T-helper 1 cell treated with Interleukin-12 subunit alpha and Interleukin-12 subunit beta and Interleukin-4 antibody, amounts not matched to agents 30 μg/mL and 1 μg/mL, for 36 hours (primary cell): ENCODE results near the gene DDAH1.

Experiments used
- H3K27ac Mint-ChIP-seq: one replicate; pipeline ENCODE4 v1.8.0; 2021; ENCODE audit warnings: mild to moderate bottlenecking, mixed read lengths
- H3K27me3 Mint-ChIP-seq: one replicate; pipeline ENCODE4 v1.8.0; 2021; ENCODE audit warnings: low read depth, mixed read lengths
- H3K36me3 Mint-ChIP-seq: one replicate; pipeline ENCODE4 v1.8.0; 2021; ENCODE audit warnings: low read depth, mixed read lengths
- H3K4me1 Mint-ChIP-seq: one replicate; pipeline ENCODE4 v1.8.0; 2021; ENCODE audit warnings: low read depth, mixed read lengths
- H3K4me3 Mint-ChIP-seq: one replicate; pipeline ENCODE4 v1.8.0; 2021; ENCODE audit warnings: mild to moderate bottlenecking, moderate library complexity, mixed read lengths
- H3K9me3 Mint-ChIP-seq: one replicate; pipeline ENCODE4 v1.8.0; 2021; ENCODE audit warnings: mixed read lengths

The DDAH1 gene

GRCh38 chr1:85339089-85339488, 125.9 kb downstream of the DDAH1 start:
- no peaks in the 10 kb centered on the region for H3K36me3 Mint-ChIP-seq
- H3K9me3 Mint-ChIP-seq, result peaks cover 5% of the 10 kb centered on the region
- H3K4me3 Mint-ChIP-seq, result no peak overlapping the region
- H3K27me3 Mint-ChIP-seq, result peaks cover 41% of the 10 kb centered on the region
- H3K4me1 Mint-ChIP-seq, result peaks cover 7% of the 10 kb centered on the region
- no peak overlapping the region for H3K27ac Mint-ChIP-seq

DNA sequence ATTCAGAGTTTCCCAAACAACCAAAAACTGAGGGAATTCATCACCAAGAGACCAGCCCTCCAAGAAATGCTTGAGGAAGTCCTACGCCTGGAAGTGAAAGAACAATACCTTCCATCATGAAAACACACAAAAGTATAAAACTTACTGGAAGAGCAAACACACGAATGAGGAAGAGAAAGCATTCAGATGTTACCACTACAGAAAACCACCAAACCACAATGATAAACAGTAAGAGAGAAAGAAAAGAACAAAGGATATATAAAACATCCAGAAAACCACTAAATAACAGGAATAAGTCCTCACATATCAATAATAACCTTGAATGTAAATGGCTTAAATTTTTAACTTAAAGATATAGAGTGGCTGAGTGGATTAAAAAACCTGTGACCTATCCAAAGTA, 130.0 kb downstream of the DDAH1 start:
- Mint-ChIP-seq H3K27ac (no peak overlapping the region), H3K36me3 (peaks cover 1% of the 10 kb centered on the region), H3K4me1 (peaks cover 7% of the 10 kb centered on the region), H3K9me3 (peaks cover 22% of the 10 kb centered on the region), H3K4me3 (no peak overlapping the region), H3K27me3 (peaks cover 49% of the 10 kb centered on the region)

GRCh38 chr1:85333186-85333585, 131.8 kb downstream of the DDAH1 start:
- no peak overlapping the region for H3K4me3 Mint-ChIP-seq
- H3K27ac Mint-ChIP-seq, result no peak overlapping the region
- H3K4me1 Mint-ChIP-seq, result peaks cover 7% of the 10 kb centered on the region
- peaks cover 1% of the 10 kb centered on the region for H3K36me3 Mint-ChIP-seq
- H3K27me3 Mint-ChIP-seq, result peaks cover 54% of the 10 kb centered on the region
- peaks cover 22% of the 10 kb centered on the region for H3K9me3 Mint-ChIP-seq

- H3K9me3 Mint-ChIP-seq, result peaks cover 22% of the 10 kb centered on the region
These were observed 132.4 kb downstream of the DDAH1 start for GRCh38 chr1:85332575-85332974.

GRCh38 chr1:85330711-85331290, 134.2 kb downstream of the DDAH1 start:
- Mint-ChIP-seq H3K9me3 (peaks cover 22% of the 10 kb centered on the region), H3K36me3 (peaks cover 1% of the 10 kb centered on the region), H3K4me1 (peaks cover 7% of the 10 kb centered on the region), H3K27me3 (peaks cover 49% of the 10 kb centered on the region), H3K4me3 (no peak overlapping the region), H3K27ac (no peak overlapping the region)

More at GRCh38 chr1:85332575-85332974, 132.4 kb downstream of the DDAH1 start:
- Mint-ChIP-seq H3K4me3 (no peak overlapping the region), H3K27ac (no peak overlapping the region), H3K36me3 (peaks cover 1% of the 10 kb centered on the region), H3K27me3 (peaks cover 53% of the 10 kb centered on the region), H3K4me1 (peaks cover 7% of the 10 kb centered on the region)

DNA sequence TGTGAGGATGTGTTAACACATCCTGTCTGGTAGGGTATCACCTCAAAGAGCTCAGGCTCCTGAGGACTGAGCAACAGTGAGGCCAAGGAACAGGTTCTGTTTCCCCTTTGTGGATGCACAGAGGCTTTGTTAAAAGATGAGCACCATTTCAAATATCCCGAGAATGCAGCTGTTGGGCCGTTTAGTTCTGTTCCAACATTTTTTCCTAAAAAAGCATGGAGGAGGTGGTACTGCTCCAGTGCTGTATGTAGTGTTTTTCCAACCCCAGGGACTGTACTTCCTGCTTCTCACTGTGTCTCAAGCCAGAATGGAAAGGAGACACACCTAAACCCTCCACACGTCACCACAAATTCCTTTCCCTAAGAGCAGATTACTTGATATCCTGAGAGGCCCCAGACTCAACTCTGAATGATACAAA, 134.7 kb downstream of the DDAH1 start:
- Mint-ChIP-seq H3K4me3 (no peak overlapping the region), H3K27me3 (peaks cover 54% of the 10 kb centered on the region), H3K27ac (no peak overlapping the region), H3K9me3 (peaks cover 22% of the 10 kb centered on the region), H3K4me1 (peaks cover 7% of the 10 kb centered on the region), H3K36me3 (peaks cover 1% of the 10 kb centered on the region)

GRCh38 chr1:85328713-85329397, 136.1 kb downstream of the DDAH1 start:
- peaks cover 62% of the 10 kb centered on the region for H3K27me3 Mint-ChIP-seq
- peaks cover 1% of the 10 kb centered on the region for H3K36me3 Mint-ChIP-seq
- no peak overlapping the region for H3K4me3 Mint-ChIP-seq
- no peak overlapping the region for H3K27ac Mint-ChIP-seq
- peaks cover 14% of the 10 kb centered on the region for H3K9me3 Mint-ChIP-seq
- H3K4me1 Mint-ChIP-seq, result no peaks in the 10 kb centered on the region

- peaks cover 1% of the 10 kb centered on the region for H3K36me3 Mint-ChIP-seq
- no peak overlapping the region for H3K4me3 Mint-ChIP-seq
- peaks cover 56% of the 10 kb centered on the region for H3K27me3 Mint-ChIP-seq
- no peak overlapping the region for H3K27ac Mint-ChIP-seq
- peaks cover 4% of the 10 kb centered on the region for H3K9me3 Mint-ChIP-seq
- H3K4me1 Mint-ChIP-seq, result no peaks in the 10 kb centered on the region
These were observed 137.2 kb downstream of the DDAH1 start for GRCh38 chr1:85327759-85328158.

DNA sequence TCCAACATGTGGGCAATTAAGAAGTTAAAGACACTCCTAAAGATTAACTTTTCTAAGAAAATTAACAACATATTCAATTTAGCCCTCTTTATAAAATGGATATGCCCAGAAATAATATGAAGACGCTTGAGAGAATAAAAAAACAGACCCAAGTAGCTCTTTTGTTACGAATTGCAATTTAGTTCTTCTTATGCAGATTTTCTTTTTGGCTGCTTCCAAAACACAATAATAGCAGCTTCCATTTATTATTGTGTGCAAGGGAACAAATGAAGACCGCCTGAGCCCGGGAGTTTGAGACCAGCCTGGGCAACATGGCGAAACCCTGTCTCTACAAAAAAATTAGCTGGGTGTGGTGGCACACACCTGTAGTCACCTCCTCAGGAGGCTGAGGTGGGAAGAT, 138.1 kb downstream of the DDAH1 start:
- Mint-ChIP-seq H3K36me3 (peaks cover 1% of the 10 kb centered on the region), H3K9me3 (peaks cover 4% of the 10 kb centered on the region), H3K27me3 (peaks cover 56% of the 10 kb centered on the region), H3K27ac (no peak overlapping the region), H3K4me3 (no peak overlapping the region), H3K4me1 (no peaks in the 10 kb centered on the region)

DNA sequence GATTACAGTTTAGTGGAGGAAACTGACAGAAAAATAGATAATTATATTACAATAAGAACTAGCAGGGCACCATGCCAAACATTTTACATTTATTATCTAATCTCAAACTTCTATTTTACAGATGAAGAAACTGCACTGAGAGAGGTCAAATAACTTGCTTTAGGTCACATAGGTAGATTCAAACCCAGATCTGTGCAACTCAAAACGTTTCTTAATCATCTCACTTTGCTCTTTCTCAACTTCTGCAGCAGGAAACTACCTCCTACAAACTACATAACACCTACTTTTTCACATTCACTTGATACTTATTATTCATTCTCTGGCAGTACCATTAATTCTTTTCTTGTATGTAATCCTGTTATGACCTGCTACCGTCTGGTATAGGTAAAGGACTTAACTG, 138.6 kb downstream of the DDAH1 start:
- H3K27me3 Mint-ChIP-seq, result peaks cover 53% of the 10 kb centered on the region
- no peaks in the 10 kb centered on the region for H3K36me3 Mint-ChIP-seq
- no peak overlapping the region for H3K4me3 Mint-ChIP-seq
- H3K4me1 Mint-ChIP-seq, result no peaks in the 10 kb centered on the region
- no peaks in the 10 kb centered on the region for H3K9me3 Mint-ChIP-seq
- no peak overlapping the region for H3K27ac Mint-ChIP-seq

DNA sequence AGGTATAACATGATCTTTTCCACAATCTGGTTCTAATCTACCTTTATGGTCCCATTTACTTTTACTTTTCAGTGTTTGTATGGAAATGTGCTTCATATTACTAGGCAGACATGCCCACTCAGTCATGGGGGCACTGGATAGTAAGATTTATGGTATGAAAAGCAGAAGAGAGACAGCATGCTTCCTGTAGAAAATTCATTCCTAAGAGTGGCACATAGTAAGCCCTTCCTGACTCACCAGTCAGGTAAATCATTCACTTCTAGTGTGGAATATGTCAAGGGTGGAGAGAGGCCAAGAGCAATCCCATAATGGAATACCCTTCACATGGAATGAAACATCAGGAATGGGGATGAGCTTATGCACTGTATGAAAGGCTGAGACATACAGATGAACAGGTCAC, 139.0 kb downstream of the DDAH1 start:
- Mint-ChIP-seq H3K36me3 (no peaks in the 10 kb centered on the region), H3K27ac (no peak overlapping the region), H3K4me1 (no peaks in the 10 kb centered on the region), H3K4me3 (no peak overlapping the region), H3K9me3 (no peaks in the 10 kb centered on the region), H3K27me3 (peaks cover 53% of the 10 kb centered on the region)

DNA sequence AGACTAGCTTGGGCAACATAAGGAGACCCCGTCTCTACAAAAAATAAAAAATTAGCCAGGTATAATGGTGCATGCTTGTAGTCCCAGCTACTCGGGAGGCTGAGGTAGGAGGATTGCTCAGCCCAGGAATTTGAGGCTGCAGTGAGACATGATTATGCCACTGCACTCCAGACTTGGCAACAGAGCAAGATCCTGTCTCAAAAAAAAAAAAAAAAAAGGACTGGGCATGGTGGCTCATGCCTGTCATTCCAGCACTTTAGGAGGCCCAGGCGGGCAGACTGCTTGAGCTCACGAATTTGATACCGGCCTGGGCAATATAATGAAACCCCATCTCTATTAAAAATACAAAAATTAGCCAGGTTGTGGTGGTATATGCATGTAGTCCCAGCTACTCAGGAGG, 141.2 kb downstream of the DDAH1 start:
- Mint-ChIP-seq H3K27ac (no peak overlapping the region), H3K4me3 (no peak overlapping the region), H3K36me3 (no peaks in the 10 kb centered on the region), H3K27me3 (peaks cover 55% of the 10 kb centered on the region), H3K4me1 (peaks cover 3% of the 10 kb centered on the region), H3K9me3 (no peaks in the 10 kb centered on the region)

- H3K4me1 Mint-ChIP-seq, result peaks cover 3% of the 10 kb centered on the region
- no peak overlapping the region for H3K27ac Mint-ChIP-seq
- H3K36me3 Mint-ChIP-seq, result no peaks in the 10 kb centered on the region
- H3K4me3 Mint-ChIP-seq, result no peak overlapping the region
- no peaks in the 10 kb centered on the region for H3K9me3 Mint-ChIP-seq
- peaks cover 59% of the 10 kb centered on the region for H3K27me3 Mint-ChIP-seq
These were observed 142.3 kb downstream of the DDAH1 start for GRCh38 chr1:85322655-85323054.

- Mint-ChIP-seq H3K36me3 (no peaks in the 10 kb centered on the region), H3K27me3 (peaks cover 64% of the 10 kb centered on the region), H3K4me1 (peaks cover 3% of the 10 kb centered on the region), H3K9me3 (no peaks in the 10 kb centered on the region), H3K4me3 (no peak overlapping the region), H3K27ac (no peak overlapping the region)
These were observed 143.6 kb downstream of the DDAH1 start for GRCh38 chr1:85321237-85321964.
